ENCODE data around the gene RASSF3.
"Not testable (repeated sequence)": the region's sequence is repeated elsewhere in the genome, so short reads cannot be mapped to it uniquely, and the experiment has no call there.

The RASSF3 gene

DNA sequence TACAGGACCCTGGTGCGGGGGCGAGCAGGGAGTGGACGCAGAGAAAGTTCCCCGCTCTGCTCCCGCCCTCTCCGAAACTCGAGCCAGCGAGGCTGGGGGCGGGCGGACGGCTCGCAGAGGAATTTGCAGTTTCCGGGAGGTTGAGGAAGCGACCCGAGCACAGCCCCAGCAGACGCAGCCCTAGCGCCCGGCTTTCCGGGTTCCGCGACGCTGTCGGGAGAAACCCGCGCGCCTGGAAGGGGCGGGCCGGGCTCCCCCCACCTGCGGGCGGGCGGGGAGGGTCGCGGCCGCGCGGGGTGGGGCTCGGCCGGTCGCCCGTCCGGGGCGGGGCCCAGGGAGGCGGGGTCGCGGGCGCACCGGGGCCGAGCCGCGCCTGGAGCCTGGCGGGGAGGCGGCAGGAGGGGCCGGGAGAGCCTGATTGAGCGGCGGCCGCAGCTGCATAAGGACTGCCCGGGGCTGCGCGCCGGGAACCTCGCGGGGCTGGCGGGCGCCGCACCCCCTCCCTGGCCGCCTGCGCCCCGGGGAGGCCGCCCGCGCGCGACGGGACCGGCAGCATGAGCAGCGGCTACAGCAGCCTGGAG, at the start of gene RASSF3:
Gene RASSF3, plus strand, starts transcription at position 417 of the 581 bp plus-strand sequence. Its CDS starts 138 bp downstream, at position 555.
- peak; percentile 72 for FAIRE-seq

DNA sequence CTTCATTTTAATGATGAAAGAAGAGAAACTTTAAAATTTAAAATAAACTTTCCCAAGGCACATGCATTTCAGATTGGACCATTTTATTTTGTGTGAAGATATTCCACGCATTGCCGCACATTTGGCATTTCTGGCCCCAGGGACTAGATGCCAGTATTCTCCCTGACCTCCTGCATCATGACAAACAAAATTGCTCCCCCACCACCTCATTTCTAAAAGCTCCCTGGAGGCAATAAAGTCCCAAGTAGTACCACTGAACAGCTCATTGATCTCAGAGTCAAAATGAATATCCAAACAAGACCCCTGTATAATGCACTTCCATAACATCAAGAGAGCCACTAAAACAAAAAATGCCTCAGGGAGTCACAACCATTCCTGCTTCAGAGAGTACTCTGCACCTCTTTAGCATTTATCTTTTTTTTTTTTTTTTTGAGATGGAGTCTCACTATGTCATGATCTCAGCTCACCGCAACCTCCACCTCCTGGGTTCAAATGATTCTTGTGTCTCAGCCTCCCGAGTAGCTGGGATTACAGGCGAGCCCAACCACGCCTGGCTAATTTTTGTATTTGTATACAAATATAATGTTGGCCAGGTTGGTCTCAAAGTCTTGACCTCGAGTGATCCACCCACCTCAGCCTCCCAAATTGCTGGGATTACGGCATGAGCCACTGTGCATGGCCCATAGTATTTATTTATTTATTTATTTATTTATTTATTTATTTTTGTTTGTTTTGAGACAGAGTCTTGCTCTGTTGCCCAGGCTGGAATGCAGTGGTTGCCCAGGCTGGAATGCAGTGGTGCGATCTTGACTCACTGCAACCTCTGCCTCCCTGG, 48.8 kb upstream of the RASSF3 start:
- no peak for DNase-seq (ENCODE audit: extremely low spot score, insufficient read length, low read depth)
- no peak for FAIRE-seq

More for the DNA sequence above, at the start of gene RASSF3:
- no peak for DNase-seq (ENCODE audit: extremely low spot score, insufficient read length, low read depth)

DNA sequence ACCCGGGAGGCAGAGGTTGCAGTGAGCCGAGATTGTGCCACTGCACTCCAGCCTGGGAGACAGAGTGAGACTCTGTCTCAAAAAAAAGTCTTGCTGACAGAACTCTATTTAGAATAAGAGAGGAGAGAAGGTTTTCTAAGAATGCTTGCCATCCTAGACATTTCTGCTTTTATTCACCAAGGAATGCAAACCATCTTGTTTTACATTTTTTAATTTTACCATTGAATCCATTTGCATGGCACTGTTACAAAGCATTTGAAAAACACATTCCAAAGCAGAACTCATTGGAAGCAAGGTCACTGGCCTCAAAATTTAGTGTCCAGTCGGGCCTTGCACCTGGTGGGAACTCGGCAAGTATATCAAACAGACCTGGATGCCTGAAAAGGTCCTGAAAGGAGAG, 44.2 kb upstream of the RASSF3 start:
- no peak for FAIRE-seq
- DNase-seq (ENCODE audit: extremely low spot score, insufficient read length, low read depth) = no peak

- DNase-seq (ENCODE audit: extremely low spot score, insufficient read length, low read depth) (no peak), FAIRE-seq (no peak)
Observed at GRCh38 chr12:64566831-64567517, 43.3 kb upstream of the RASSF3 start.

- FAIRE-seq (no peak), DNase-seq (ENCODE audit: extremely low spot score, insufficient read length, low read depth) (no peak)
Observed at GRCh38 chr12:64567570-64567969, 42.7 kb upstream of the RASSF3 start.

GRCh38 chr12:64568298-64568697, 42.0 kb upstream of the RASSF3 start:
- FAIRE-seq (no peak), DNase-seq (ENCODE audit: extremely low spot score, insufficient read length, low read depth) (no peak)

DNA sequence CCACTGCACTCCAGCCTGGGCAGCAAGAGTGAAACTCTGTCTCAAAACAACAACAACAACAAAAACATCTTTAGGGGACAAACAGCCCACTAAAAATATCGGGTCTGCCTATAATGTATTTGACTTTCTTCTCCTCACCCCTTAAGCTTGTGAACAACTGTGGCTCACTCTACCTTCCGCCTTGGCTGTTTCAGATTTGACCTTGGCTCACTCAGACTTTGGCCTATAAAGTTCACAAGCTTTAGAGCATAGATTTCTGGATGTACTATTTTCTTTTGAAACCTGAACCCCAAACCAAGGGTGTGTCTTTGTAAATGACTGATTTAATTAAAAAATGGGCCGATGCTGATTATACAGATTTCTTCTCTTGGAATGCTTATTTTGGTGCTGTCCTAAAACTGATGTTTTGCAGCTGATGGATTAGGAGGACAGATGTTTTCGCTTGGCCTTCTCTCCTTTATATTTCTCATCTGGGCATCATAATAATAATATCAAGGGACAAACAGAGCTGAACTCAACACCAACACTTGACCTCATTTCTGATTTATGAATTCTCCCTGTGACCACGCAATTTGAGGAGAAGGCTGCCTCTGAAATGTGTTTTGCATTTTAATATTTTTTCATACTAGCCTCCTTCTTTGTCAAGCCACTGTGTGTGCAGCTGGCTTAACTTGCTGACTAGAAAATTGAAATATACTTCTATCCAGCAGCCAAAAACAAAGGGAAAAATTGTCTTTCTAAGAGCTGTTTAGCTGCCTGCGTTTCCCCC, 40.2 kb upstream of the RASSF3 start:
- FAIRE-seq (no peak), DNase-seq (ENCODE audit: extremely low spot score, insufficient read length, low read depth) (no peak)

DNA sequence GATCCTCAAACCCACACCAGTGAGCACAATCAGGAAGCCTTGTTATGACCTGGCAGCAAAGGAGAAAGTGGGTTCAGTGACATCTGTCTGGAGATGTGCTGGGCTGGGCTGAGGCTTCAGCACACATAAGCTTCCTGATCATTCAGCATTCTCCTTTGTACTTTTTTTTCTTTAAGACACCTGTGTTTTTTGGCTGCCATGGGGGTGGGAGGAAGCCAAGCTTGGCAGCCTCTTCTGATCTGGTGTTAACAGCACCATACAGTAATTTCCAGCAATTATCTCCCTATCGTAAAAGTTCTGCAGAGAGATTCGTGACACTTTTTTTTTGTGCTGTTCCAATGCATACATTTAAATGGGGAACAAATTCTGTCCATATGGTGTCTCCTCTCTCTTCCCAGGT, 38.9 kb upstream of the RASSF3 start:
- no peak for DNase-seq (ENCODE audit: extremely low spot score, insufficient read length, low read depth)
- no peak for FAIRE-seq

DNA sequence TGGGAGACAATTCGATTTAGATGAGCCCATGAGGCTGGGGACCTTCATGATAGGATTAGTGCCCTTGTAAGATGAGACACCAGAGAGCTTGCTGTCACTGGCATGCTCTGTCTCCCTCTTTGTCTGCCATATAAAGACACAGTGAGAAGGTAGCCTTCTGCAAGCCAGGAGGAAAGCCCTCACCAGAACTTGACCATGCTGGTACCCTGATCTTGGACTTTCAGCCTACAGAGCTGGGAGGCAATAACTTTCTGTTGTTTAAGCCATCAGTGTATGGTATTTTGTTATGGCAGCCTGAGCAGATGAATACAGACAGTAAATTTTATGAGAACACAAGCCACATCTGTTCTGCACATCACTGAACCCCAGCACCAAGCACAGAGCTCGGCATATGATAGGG, 38.1 kb upstream of the RASSF3 start:
- no peak for FAIRE-seq
- no peak for DNase-seq (ENCODE audit: extremely low spot score, insufficient read length, low read depth)

- DNase-seq (ENCODE audit: extremely low spot score, insufficient read length, low read depth) = no peak
- FAIRE-seq = no peak
Observed at GRCh38 chr12:64574837-64575236, 35.5 kb upstream of the RASSF3 start.

DNA sequence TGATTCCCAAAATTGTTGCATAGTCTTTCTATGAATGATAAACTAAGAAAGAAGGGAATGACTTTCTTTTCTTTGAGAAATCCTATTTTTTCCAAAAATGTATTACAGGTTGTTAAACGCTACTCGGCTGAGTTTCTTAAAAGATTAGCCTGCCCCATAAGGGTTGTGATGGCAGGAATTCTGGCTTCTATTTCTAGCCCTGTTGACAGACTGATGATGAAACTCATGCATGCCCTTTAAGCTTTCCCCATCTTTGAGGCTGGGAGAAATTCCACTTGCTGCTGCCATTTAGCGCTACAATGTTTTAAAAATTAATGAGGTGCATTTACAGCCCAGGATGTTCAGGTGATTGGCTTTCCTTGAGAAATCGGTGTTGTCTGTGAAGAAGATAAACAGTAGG, 33.2 kb upstream of the RASSF3 start:
- no peak for DNase-seq (ENCODE audit: extremely low spot score, insufficient read length, low read depth)
- FAIRE-seq = no peak

GRCh38 chr12:64578566-64578965, 31.7 kb upstream of the RASSF3 start:
- no peak for FAIRE-seq
- no peak for DNase-seq (ENCODE audit: extremely low spot score, insufficient read length, low read depth)

DNA sequence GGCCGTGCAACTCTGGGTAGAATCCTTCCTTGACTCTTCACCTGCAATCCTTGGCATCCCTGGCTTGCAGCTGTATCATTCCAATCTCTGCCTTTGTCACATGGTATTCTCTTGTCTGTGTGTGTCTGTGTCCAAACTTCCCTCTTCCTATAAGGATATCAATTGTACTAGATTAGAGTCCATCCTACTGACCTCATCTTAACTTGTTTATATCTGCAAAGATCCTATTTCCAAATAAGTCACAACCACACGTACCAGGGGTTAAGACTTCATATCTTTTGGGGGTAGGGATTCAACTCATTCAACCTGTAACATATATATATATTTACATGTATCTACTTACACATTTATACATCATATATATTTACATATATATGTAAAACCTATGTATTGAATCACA, 29.6 kb upstream of the RASSF3 start:
- no peak for FAIRE-seq

DNA sequence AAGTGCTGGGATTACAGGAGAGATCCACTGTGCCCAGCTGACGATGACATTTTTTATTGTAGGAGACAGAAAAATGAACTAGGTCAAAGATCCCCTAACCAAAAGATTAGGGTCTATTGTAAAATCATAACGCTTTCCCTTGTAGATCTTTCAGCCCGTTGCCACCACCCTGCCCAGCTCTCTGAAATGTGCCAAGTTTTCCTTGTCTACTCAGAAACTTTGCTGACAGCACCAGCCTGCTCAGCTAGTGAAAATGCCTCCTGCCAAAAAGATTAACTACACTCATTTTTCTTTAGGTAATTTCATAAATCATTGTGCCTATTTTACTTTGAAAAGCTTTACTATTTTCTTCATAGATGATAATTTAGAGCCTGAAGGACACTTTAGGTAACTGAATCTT, 28.2 kb upstream of the RASSF3 start:
- no peak for DNase-seq (ENCODE audit: extremely low spot score, insufficient read length, low read depth)
- no peak for FAIRE-seq

More for the DNA sequence above, 29.6 kb upstream of the RASSF3 start:
- no peak for DNase-seq (ENCODE audit: extremely low spot score, insufficient read length, low read depth)

- FAIRE-seq (no peak), DNase-seq (ENCODE audit: extremely low spot score, insufficient read length, low read depth) (no peak)
Observed at GRCh38 chr12:64582862-64583261, 27.4 kb upstream of the RASSF3 start.

DNA sequence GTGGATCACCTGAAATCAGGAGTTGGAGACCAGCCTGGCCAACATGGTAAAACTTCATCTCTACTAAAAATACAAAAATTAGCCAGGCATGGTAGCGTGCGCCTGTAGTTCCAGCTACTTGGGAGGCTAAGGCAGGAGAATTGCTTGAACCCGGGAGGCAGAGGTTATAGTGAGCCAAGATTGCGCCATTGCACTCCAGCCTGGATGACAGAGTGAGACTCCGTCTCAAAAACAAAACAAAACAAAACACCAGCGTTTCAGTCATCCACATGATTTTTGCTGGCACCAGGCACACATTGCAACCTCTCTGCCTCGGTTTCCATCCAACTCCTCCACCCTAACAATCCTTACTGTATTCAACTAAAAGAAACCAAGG, 26.9 kb upstream of the RASSF3 start:
- DNase-seq (ENCODE audit: extremely low spot score, insufficient read length, low read depth); FAIRE-seq: not testable (repeated sequence)

DNA sequence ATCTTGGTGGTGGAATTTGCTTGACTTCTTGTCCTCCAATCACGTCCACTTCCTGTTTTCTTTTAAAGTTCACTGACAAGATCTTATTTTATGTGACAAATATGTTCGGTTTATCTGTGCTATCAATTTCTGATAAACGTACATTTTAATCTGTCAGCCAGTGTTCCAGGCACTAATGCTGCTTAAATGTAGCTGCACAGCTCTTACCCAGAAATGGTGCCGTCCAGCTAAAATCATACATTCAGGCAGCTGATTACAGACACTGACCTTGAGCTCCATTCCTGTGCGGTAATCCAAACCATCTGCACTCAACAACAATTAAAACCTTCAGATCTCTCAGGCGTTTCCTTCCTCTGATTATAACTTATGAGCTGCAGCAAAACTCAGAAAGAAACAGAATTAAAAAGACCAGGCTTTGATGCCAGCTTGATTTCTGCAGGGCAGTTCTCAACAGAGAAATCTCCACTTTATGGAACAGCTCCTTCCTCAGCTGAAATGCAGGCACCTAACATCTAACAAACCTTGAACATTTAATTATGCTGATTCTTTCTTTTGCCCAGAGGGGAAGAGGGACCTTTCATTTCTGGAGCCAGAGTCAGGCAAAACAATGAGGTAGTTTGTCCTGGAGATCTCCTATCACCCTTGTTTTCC, 26.4 kb upstream of the RASSF3 start:
- no peak for DNase-seq (ENCODE audit: extremely low spot score, insufficient read length, low read depth)
- FAIRE-seq = no peak

DNA sequence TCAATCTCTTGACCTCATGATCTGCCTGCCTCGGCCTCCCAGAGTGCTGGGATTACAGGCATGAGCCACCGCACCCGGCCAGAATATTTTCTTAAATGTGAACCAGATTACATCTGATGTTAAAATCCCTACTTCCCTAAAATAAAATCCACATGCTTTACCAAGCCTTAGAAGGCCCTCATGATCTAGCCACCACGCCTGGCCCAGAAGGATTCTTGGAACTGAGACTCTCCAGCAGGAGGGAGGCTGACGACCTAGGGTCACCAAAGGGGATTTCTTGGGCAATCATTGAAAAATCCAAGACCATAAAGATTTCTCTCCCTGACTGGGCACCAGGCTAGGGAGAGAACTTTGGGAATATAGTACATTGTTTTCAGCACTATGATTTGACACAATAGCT, 25.2 kb upstream of the RASSF3 start:
- DNase-seq (ENCODE audit: extremely low spot score, insufficient read length, low read depth) (no peak), FAIRE-seq (no peak)

- FAIRE-seq = no peak
- DNase-seq (ENCODE audit: extremely low spot score, insufficient read length, low read depth) = no peak
Observed at GRCh38 chr12:64587447-64587846, 22.8 kb upstream of the RASSF3 start.

DNA sequence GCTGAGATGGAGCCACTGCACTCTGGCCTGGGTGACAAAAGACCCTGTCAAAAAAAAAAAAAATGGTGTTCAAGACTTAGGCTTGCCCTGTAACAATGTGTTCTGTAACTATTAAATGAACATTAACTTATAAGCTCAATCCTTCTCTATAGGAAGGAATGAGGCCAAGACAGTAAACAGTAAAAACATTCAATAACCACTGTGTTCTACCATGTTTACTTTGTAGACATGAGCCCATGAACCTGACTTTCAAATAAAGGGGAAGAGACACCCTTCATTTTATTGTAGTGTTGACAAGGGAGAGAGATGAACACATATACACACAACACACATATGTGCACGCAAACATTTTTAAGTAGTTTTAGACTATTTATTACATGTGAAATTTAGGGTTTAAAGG, 20.1 kb upstream of the RASSF3 start:
- DNase-seq (ENCODE audit: extremely low spot score, insufficient read length, low read depth) = no peak
- no peak for FAIRE-seq

Data from GM18507 (cell line).